GM18951 (cell line): ENCODE measurements around the gene KRTAP10-6.
"Not testable (repeated sequence)": the region's sequence is repeated elsewhere in the genome, so short reads cannot be mapped to it uniquely, and the experiment has no call there.

ENCODE experiments used
- POLR2A ChIP-seq: IDR thresholded peaks from 4 replicates; pipeline ENCODE4 v1.6.1; 2011; ENCODE audit warnings: mild to moderate bottlenecking; ENCODE audit not compliant: insufficient read length, insufficient read depth; ENCODE audit errors: extremely low read depth
- in situ Hi-C: fragments of 300-500 bp; cut with MboI; formaldehyde crosslinking; loops from one replicate; pipeline ENCODE4 v1.12.0; 2022; ENCODE audit warnings: low sequenced_read_pairs, mixed read lengths, inconsistent platforms; ENCODE audit not compliant: unreplicated experiment

KRTAP10-6 gene

GRCh38 chr21:44613386-44614155 is 21.3 kb upstream of the KRTAP10-6 start:
- in situ Hi-C loops, result no loop called here
- no peak for TF ChIP-seq POLR2A

- in situ Hi-C loops, result no loop called here
- TF ChIP-seq POLR2A, result no peak
These were observed 20.4 kb upstream of the KRTAP10-6 start for GRCh38 chr21:44612669-44613229.

GRCh38 chr21:44612029-44612486 is 19.8 kb upstream of the KRTAP10-6 start, which contains the start of gene KRTAP10-8:
Gene KRTAP10-8 (plus strand): TSS chr21:44612079. CDS start chr21:44612101, 22 bp downstream.
- no peak for TF ChIP-seq POLR2A
- in situ Hi-C loops, result no loop called here

- in situ Hi-C loops, result no loop called here
These were observed 19.2 kb upstream of the KRTAP10-6 start for GRCh38 chr21:44611551-44611950.

GRCh38 chr21:44610157-44610843 is 18.0 kb upstream of the KRTAP10-6 start:
- in situ Hi-C loops, result not testable (repeated sequence)

More at GRCh38 chr21:44611551-44611950, 19.2 kb upstream of the KRTAP10-6 start:
- TF ChIP-seq POLR2A, result no peak

GRCh38 chr21:44609193-44609592 is 16.9 kb upstream of the KRTAP10-6 start:
- in situ Hi-C loops, result no loop called here
- no peak for TF ChIP-seq POLR2A

- in situ Hi-C loops, result no loop called here
These were observed 14.2 kb upstream of the KRTAP10-6 start for GRCh38 chr21:44606495-44606894.

GRCh38 chr21:44603911-44604310 is 11.6 kb upstream of the KRTAP10-6 start:
- TF ChIP-seq POLR2A, result no peak

More at GRCh38 chr21:44606495-44606894, 14.2 kb upstream of the KRTAP10-6 start:
- no peak for TF ChIP-seq POLR2A

GRCh38 chr21:44603109-44603875 is 11.0 kb upstream of the KRTAP10-6 start:
- no peak for TF ChIP-seq POLR2A
- in situ Hi-C loops, result no loop called here

More at GRCh38 chr21:44603911-44604310, 11.6 kb upstream of the KRTAP10-6 start:
- in situ Hi-C loops, result no loop called here

- TF ChIP-seq POLR2A, result no peak
- in situ Hi-C loops, result no loop called here
These were observed 10.2 kb upstream of the KRTAP10-6 start for GRCh38 chr21:44602463-44602850.

- TF ChIP-seq POLR2A, result no peak
- in situ Hi-C loops, result no loop called here
These were observed 9.5 kb upstream of the KRTAP10-6 start for GRCh38 chr21:44601596-44602462.

GRCh38 chr21:44601091-44601490 is 8.8 kb upstream of the KRTAP10-6 start:
- in situ Hi-C loops, result not testable (repeated sequence)

GRCh38 chr21:44600118-44600978 is 8.0 kb upstream of the KRTAP10-6 start, which contains the start of gene KRTAP10-7:
Gene KRTAP10-7 (plus strand): TSS chr21:44600597. CDS start chr21:44600622, 25 bp downstream.
- in situ Hi-C loops, result not testable (repeated sequence)
